ES-I3 (cell line): ENCODE data around the gene KRTAP5-6.

Source experiments
- H3K36me3 ChIP-seq: 2 replicates; pipeline ENCODE4 v1.6.1; 2013; ENCODE audit warnings: mild to moderate bottlenecking, low read length, control low read depth, moderate library complexity; ENCODE audit not compliant: insufficient read depth
- H3K4me1 ChIP-seq: 2 replicates; pipeline ENCODE4 v1.6.1; 2013; ENCODE audit warnings: mild to moderate bottlenecking, control low read depth, low read length; ENCODE audit not compliant: insufficient read depth
- H3K9ac ChIP-seq: 2 replicates; pipeline ENCODE4 v1.6.1; 2013; ENCODE audit warnings: low read depth, mild to moderate bottlenecking, low read length, moderate library complexity
- H3K9me3 ChIP-seq: 2 replicates; pipeline ENCODE4 v1.6.1; 2013; ENCODE audit warnings: mild to moderate bottlenecking, low read length, moderate library complexity; ENCODE audit not compliant: control insufficient read depth, insufficient read depth

Gene KRTAP5-6

DNA sequence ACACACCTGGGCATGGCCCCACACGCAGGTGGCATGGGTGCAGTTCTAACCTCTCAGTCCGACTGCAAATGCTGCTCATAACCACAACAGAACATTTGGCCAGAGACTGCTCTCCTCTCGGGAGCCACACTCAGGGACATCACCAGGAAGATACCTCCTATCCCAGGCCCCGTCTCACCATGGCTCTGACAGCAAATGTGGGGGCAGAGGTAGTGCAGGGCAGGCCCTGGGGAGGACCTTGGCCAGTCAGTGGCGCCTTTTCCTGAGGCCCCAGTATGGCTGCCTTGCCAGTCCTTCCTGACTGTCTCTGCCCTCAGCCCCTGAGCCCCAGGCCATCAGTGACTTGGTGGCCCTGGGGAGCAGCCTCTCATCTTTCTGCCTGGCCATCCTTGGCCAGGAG lies 2.8 kb downstream of the KRTAP5-6 start:
- Histone ChIP-seq H3K36me3 (no peaks in the 10 kb centered on the region), H3K4me1 (no peaks in the 10 kb centered on the region), H3K9me3 (no peaks in the 10 kb centered on the region), H3K9ac (no peak overlapping the region)

DNA sequence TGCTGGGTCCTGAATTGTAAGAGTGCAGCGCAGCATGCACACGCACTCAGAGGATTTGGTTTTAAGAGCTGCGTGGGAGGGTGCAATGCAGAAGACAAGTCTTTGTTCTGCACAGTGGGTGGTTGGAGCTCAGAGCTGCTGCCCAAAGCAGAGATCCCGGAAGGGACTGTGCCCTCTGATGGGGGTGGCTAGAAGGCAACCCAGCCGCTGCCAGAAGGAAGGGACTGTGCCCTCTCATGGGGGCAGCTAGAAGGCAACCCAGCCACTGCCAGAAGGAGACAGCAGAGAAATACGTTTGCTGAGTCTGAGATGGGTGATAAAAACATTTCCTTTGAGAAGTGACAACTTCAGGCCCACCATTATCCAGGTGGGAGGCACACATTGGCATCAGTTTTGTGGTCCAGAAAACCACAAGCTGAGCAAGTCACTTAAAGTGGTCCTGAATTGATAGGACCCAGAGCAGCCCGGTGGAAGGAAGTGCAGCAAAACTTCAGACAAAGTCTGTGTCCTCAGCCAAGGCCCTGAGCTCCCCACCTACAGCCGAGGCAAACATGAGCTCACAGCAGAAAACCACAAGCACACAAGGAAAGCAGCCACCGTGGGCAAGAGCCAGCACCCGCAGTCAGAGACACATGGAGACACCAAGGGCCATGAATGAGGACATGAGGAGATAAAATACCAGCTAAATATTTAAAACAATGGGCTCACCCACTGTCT lies 4.3 kb downstream of the KRTAP5-6 start:
- H3K9me3 ChIP-seq = no peaks in the 10 kb centered on the region

DNA sequence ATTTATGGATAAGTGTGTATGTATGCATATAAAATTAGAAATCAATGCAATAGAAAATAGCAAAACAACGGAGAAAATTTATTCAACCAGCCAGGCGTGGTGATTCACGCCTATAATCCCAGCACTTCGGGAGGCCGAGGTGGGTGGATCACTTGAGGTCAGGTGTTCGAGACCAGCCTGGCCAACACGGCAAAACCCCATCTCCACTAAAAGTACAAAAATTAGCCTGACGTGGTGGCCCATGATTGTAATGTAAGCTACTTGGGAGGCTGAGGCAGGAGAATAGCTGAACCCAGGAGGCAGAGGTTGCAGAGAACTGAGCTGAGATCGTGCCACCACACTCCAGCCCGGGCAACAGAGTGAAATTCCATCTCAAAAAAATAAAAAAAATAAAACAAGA lies 5.5 kb downstream of the KRTAP5-6 start:
- Histone ChIP-seq H3K4me1 (no peaks in the 10 kb centered on the region), H3K36me3 (no peaks in the 10 kb centered on the region), H3K9ac (no peak overlapping the region), H3K9me3 (no peaks in the 10 kb centered on the region)

More for the DNA sequence above, 4.3 kb downstream of the KRTAP5-6 start:
- Histone ChIP-seq H3K4me1 (no peaks in the 10 kb centered on the region), H3K9ac (no peak overlapping the region), H3K36me3 (no peaks in the 10 kb centered on the region)

DNA sequence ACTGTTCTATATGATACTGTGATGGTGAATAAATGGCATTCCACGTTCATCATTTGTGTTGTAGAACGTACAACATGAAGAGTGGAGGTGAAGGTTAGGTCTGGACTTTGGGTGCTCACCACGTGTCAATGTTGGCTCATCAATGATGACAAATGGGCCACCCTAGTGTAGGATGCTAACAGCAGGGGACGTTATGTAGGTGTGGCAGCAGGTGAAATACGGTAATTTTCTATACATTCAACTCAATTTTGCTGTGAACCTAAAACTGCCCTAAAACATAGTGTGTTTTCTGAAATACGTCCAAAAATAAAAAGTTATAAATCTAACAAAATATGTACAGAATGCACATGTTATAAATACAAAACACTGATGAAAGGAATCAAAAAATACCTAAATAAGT lies 6.2 kb downstream of the KRTAP5-6 start:
- Histone ChIP-seq H3K9ac (no peak overlapping the region), H3K4me1 (no peaks in the 10 kb centered on the region)

DNA sequence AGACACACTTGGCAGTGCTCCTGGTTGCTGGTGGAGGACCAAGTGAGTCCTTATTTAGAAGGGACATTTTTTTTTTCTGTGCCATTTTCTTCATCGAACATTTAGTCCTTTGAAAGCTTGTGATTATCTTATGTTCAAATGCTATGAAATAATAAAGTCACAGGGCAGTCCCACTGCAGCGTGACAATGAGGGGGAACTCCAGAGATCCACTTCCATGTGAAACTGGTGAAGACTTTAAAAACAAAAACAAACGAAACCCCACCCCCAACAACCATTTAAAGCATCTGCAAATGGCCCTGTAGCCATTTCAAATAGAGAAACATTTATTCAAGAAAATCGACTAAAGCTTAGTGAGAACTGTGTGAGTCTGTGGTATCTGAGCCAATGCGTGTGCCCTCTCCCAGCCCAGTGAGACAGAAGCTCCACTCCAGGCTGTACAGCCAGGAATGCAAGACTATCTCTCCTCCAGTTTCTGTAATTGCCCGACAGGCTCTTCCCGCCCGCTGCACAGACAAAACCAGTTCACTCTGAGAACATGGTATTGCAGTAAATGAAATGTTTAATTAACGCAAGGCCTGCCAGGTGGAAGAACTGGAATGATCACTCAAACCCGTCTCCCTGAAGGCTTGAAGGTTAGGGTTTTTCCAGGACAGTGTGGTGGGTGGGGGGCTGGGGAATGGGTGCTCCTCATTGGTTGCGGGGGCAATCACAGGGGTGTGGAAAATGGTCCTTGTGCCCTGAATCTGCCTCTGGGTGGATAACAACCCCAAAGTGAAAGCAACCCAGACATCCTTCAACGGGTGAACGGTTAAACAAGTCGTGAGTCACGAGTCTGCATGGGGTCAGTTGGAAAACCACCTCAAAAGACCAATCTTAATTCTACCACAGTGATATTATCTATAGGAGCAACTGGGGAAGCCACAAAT lies 8.4 kb downstream of the KRTAP5-6 start:
- no peaks in the 10 kb centered on the region for H3K36me3 ChIP-seq
- H3K9me3 ChIP-seq = no peaks in the 10 kb centered on the region
- H3K4me1 ChIP-seq = no peaks in the 10 kb centered on the region
- H3K9ac ChIP-seq = no peak overlapping the region

More for the DNA sequence above, 6.2 kb downstream of the KRTAP5-6 start:
- no peaks in the 10 kb centered on the region for H3K9me3 ChIP-seq
- no peaks in the 10 kb centered on the region for H3K36me3 ChIP-seq

DNA sequence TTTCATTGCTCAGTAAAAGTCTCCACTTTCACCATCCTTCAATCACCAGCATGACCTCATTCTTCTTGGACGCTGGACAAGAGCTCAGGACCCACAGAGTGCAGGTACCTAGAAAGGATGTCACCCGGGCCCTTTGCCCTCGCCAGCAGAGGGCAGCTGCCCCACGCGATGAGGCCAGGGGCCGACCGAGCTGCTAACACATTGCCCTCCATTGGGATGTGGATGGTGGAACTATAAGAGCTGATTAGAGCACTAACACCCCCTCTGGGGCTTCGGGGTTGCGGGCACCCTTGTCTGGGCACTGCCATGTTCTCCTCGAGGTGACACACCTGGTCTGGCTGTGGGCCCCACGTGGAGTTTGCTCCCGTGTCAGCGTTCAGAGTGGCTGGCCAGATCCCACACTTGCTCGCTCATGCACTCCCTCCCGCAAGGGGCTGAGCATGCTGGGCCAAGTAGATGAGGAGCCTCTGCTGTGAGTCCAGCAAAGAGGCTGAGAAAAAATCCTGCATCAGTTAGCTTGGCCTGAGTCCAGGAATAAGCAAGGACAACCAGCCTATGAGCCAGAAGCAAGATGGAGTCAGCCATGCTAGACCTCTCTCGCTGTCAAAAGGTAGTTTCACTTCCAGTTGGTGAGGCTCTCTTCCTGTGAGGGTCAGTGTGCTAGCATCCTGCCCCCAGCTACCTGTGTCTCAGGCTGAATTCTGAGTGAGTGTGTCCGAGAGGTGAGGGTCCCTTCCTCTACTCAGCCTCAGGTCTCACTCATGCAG lies 9.8 kb downstream of the KRTAP5-6 start:
- Histone ChIP-seq H3K9ac (no peak overlapping the region), H3K36me3 (no peaks in the 10 kb centered on the region), H3K9me3 (no peaks in the 10 kb centered on the region), H3K4me1 (no peaks in the 10 kb centered on the region)

DNA sequence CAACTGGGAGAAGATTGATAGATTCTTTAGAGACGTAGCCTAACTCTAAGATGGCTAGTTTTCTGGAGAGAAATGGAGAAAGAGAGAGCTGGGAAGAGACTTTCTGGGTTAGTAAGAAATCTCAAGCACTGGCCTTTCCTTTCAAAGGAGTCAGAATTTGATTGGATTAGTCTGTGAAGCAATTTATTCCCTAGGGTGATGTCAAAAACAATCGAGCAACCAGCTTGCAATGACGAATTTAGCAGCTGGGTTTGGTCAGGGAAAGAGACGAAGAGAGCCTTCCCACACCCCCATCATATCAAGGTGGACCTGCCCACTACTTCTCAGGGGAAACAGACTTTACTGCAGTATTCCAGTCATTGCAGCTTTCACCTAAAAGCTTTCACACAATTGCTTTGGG lies 10.8 kb downstream of the KRTAP5-6 start:
- Histone ChIP-seq H3K4me1 (no peaks in the 10 kb centered on the region), H3K9me3 (no peaks in the 10 kb centered on the region), H3K36me3 (no peaks in the 10 kb centered on the region), H3K9ac (no peak overlapping the region)

DNA sequence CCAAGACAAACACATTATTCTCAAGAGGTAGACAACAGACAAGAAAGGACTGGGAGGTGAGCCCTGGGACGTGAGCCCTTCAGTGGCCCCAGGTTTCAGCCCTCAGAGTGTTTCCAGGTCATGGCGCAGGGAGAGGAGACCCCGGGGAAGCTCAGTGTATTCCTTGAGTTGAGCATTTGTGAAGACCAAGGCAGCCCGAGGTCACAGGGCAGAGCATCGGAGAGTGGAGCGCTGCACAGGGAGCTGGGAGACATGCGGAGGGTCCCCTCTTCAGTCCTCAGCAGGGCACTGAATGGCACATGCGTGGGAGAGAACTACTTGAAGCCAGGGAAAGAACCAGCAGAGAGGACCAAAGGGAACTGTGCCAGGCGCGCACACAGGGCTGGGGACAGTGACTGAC lies 11.7 kb downstream of the KRTAP5-6 start:
- H3K4me1 ChIP-seq = no peaks in the 10 kb centered on the region
- H3K9ac ChIP-seq = no peak overlapping the region
- H3K9me3 ChIP-seq = no peaks in the 10 kb centered on the region
- no peaks in the 10 kb centered on the region for H3K36me3 ChIP-seq

DNA sequence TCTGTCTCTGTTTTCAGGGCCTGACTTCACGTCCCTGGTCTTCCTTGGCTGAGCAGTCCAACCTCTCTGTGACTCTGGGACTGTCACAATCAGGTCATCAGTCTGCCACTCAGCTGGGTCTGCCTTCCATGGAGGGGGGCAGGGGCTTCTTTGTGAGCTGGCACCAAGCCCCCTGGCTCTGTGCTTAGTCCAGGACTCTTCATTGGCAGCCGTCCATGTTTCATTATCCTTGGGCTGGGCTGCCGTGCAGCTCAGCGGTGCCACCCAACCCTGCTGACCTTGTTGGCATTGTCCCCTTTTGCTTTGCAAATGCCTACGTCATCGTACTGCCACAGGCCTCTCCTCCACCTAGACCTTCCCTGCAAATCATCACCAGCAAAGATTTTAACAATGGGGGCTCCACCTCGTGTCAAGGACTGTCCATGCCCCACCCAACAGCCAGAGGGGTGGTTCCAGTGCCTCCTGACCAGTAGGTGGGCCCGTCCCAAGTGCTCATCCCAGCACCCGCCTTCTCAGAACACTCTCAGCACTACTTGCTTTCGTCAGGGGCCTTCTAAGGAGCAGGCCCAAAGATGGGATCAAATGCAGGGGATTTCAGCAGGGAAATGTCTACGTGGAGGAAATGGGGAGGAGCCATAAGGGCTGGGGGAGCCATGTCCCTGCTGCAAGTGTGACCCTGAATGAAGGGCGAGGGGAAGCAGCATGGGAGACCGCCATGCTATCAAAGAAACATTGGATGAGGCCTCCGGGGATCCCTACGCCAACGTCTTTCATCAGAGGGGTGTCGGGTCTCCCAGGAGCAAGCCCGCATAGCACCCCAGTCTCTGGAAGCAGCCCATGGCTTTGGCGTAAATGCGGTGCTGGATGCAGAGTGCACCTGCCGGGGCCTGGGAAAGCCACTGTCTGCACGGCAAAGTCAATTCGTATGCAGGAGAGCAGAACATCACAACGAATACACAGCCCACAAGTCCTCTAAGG lies 18.2 kb downstream of the KRTAP5-6 start:
- Histone ChIP-seq H3K9ac (no peak overlapping the region), H3K36me3 (no peaks in the 10 kb centered on the region), H3K4me1 (no peaks in the 10 kb centered on the region), H3K9me3 (no peaks in the 10 kb centered on the region)

DNA sequence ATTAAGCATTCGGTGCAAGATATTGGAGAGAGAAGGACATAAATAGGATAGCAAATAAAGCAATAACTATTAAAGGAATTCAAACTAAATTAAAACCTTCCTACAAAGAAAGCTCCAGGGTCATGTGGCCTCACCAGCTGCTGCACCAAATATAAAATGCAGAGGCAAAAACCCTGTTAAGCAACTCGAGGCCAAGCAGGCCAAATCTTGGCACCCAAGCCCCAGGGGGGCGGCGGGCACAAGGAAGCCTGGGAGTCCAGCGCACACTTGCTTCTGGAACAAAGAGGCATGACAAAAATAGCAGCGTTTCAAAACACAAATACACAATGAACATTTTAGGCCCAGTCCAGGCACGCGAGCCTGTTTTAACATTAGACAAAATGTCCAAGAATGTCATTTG lies 20.8 kb downstream of the KRTAP5-6 start:
- Histone ChIP-seq H3K36me3 (no peaks in the 10 kb centered on the region), H3K9ac (no peak overlapping the region), H3K9me3 (no peaks in the 10 kb centered on the region), H3K4me1 (no peaks in the 10 kb centered on the region)

DNA sequence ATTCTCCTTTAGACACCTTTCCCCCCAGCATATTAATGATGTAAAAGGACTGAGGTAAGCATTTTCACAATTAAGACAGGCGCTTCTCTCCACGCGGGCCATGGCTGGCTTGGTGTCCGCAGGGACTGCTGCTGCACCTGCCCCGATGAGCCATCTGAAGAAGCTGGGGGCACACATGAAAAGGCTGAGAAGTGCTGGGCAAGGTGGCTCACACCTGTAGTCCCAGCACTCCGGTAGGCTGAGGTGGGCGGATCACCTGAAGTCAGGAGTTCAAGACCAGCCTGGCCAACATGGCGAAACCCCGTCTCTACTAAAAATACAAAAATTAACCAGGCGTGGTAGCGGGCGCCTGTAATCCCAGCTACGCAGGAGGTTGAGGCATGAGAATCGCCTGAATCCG lies 21.3 kb downstream of the KRTAP5-6 start:
- no peak overlapping the region for H3K9ac ChIP-seq
- no peaks in the 10 kb centered on the region for H3K9me3 ChIP-seq
- no peaks in the 10 kb centered on the region for H3K36me3 ChIP-seq
- H3K4me1 ChIP-seq = no peaks in the 10 kb centered on the region

DNA sequence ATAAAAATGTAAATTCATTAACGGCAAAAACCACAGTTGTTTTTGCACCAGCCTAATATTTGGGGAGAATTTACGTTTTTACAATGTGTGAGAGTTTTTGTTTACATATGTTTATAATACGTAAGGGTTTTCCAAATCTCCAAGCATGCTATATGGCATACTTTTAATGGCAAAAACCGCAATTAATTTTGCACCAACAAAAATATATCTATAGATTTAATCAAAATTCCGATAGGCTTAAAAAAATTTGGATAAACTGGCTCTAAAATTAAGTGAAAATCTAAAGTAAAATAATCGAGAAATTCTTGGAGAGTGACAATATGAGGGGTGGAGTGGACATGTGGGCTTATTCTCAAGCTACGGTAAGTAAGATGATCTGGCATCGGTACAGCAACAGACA lies 22.8 kb downstream of the KRTAP5-6 start:
- Histone ChIP-seq H3K9me3 (no peaks in the 10 kb centered on the region), H3K36me3 (no peaks in the 10 kb centered on the region), H3K9ac (no peak overlapping the region), H3K4me1 (no peaks in the 10 kb centered on the region)

DNA sequence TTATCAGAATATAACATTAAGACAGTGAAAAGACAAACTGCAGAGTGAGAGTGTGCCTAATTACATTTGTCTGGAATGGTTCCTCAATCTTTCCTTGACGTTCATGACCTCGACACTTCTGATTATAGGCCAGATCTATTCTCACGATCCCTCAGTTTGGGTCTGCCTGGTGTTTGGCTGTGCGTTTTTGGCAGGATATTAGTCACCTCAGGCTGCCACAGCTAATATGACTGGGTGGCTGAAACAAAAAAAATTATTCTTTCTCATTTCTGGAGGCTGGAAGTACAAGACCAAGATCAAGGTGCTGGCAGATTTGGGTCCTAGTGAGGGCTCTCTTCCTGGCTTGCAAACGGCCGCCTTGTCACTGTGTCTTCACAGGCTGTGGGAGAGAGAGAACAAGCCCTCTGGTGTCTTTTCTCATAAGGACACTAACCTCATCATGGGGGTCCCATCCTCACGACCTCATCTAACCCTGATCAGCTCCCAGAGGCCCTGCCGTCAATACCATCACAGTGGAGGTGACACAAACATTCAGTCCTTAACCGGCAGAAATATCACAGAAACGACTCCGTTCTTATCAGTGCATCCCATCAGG lies 30.2 kb downstream of the KRTAP5-6 start:
- no peaks in the 10 kb centered on the region for H3K4me1 ChIP-seq
- no peaks in the 10 kb centered on the region for H3K36me3 ChIP-seq
- no peak overlapping the region for H3K9ac ChIP-seq
- no peaks in the 10 kb centered on the region for H3K9me3 ChIP-seq
